Gastrocnemius medialis (tissue), 4 donors: Measurements from ENCODE around the gene DNAJB4.

ENCODE experiments used
- POLR2A ChIP-seq, 2 donors: fragments of 450-650 bp; IDR thresholded peaks; one replicate each; pipeline ENCODE4 v1.6.1; 2017; ENCODE audit warnings: antibody characterized with exemption in 2 of 2, mild to moderate bottlenecking in 2 of 2, moderate library complexity in 2 of 2
- TF ChIP-seq, protein P1 (sequence below), 5 experiments: fragments of 450-650 bp in 3 of 5; fragments of 200-600 bp in 2 of 5; sonication (generic) in 2 of 5; IDR thresholded peaks in 4 of 5; conservative IDR thresholded peaks in 1 of 5; 1 replicate in 4 of 5; 2 replicates in 1 of 5; pipeline ENCODE4 v1.5.1; 2016 to 2019; ENCODE audit warnings: antibody characterized with exemption in 5 of 5, mild to moderate bottlenecking in 3 of 5, moderate library complexity in 3 of 5

DNA sequence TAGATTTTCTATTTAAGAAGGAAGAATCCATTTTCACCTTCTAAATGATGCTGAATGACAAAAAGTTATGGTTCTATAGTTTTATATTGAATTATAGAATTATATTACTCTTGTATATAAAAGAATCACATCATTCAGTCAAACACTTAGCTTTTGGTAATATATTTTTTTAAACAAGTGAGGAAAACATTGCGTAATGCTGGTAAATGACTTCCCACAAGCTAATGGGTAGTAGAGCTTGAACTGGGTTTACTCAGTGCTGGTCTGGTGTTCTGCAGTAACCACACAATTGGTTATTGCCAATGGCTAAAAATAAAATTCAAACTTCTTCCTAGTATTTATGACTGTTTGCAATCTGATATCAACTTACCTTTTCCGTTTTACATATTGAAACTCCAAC, 30.4 kb downstream of the DNAJB4 start:
- TF ChIP-seq POLR2A (IDR thresholded peaks at IDR 0.05): no peak
- TF ChIP-seq, protein P1, sequence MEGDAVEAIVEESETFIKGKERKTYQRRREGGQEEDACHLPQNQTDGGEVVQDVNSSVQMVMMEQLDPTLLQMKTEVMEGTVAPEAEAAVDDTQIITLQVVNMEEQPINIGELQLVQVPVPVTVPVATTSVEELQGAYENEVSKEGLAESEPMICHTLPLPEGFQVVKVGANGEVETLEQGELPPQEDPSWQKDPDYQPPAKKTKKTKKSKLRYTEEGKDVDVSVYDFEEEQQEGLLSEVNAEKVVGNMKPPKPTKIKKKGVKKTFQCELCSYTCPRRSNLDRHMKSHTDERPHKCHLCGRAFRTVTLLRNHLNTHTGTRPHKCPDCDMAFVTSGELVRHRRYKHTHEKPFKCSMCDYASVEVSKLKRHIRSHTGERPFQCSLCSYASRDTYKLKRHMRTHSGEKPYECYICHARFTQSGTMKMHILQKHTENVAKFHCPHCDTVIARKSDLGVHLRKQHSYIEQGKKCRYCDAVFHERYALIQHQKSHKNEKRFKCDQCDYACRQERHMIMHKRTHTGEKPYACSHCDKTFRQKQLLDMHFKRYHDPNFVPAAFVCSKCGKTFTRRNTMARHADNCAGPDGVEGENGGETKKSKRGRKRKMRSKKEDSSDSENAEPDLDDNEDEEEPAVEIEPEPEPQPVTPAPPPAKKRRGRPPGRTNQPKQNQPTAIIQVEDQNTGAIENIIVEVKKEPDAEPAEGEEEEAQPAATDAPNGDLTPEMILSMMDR (IDR thresholded peaks at IDR 0.05 in 4 of 5, conservative IDR thresholded peaks at IDR 0.05 in 1 of 5): no peak
